Measurements from ENCODE around the gene AMOT. TPM values are rescaled to one million over a fixed set of nuclear protein-coding genes. Genes with fewer than 3 reads are reported as not detected.

Gene AMOT
- total RNA-seq, 4 donors from 2014 or later = 6.1 to 26.0 (median 10.4) TPM

GRCh38 chrX:112760697-112761096, 79.9 kb downstream of the AMOT start:
- no peak for TF ChIP-seq CTCF (IDR thresholded peaks at IDR 0.05; ENCODE audit: low read depth)

DNA sequence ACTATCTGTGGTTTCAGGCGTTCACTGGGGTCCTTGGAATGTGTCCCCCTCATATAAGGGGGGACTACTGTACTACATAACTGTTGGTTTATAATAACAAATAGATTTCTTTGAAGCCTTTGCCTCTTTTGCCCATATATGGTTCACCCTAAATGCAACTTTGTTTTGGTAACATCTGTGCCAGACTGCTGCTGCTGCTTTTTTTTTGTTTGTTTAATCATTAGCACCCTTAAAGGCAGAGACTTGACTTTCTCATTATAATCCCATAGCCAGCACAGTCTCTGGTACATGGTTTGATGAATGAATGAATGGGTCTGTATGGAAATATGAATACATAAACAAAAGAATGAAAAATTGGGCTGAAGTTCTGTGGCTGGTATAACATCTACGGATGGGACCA, 80.7 kb downstream of the AMOT start:
- no peak for TF ChIP-seq CTCF (IDR thresholded peaks at IDR 0.05; ENCODE audit: low read depth)

- no peak for TF ChIP-seq CTCF (IDR thresholded peaks at IDR 0.05; ENCODE audit: low read depth)
Observed at GRCh38 chrX:112759512-112759911, 81.1 kb downstream of the AMOT start.

- TF ChIP-seq CTCF (IDR thresholded peaks at IDR 0.05; ENCODE audit: low read depth) = no peak
Observed at GRCh38 chrX:112757946-112758345, 82.7 kb downstream of the AMOT start.

GRCh38 chrX:112753116-112753515, 87.5 kb downstream of the AMOT start:
- no peak for TF ChIP-seq CTCF (IDR thresholded peaks at IDR 0.05; ENCODE audit: low read depth)

- TF ChIP-seq CTCF (IDR thresholded peaks at IDR 0.05; ENCODE audit: low read depth) = no peak
Observed at GRCh38 chrX:112751076-112751475, 89.6 kb downstream of the AMOT start.

DNA sequence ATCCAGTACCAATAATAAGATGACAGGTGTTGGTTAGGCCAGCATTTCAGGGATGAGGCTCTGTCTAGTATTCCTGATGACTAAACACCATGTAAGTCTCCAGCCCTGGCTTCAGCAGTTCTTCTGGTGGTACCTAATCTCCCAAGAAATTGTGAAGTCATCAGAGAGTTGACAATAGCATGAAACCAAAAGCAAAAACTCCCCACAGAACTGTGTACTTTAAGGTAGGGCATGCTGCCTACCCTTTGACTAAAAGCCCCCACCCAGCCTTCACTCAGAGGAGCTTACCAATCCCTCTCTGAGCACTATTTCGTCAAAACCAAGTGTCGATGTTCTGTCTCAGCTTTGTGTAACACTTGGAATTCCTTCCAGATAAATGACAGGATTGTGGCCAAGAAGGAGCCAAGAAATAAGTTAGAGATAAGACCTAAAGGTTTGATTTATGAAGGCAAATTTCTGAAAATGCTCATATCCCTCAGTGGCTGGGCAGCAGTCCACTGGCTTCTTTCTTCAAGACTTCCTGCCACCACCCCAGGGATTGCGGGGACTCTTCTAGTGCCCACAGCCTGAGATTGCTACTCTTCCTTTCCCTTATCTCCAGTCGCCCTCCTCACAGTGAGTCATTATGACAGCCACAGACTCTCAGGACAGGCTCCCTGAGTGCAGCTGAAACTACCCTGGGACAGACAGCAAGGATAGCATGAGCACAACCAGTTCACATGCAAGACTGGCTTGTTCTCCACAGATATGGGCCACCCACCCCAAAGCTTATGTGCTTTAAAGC, 93.6 kb downstream of the AMOT start:
- TF ChIP-seq CTCF (IDR thresholded peaks at IDR 0.05; ENCODE audit: low read depth) = no peak

All from subcutaneous adipose tissue (tissue), 4 donors.